Activated CD4-positive, alpha-beta T cell treated with anti-CD3 and anti-CD28 coated beads for 48 hours (primary cell): ENCODE data around the gene LRG1.
A peak's percentile ranks its signal among the peaks of the same experiment; 100 is the strongest.

Source experiments
- DNase-seq: peaks from one replicate; pipeline ENCODE4 v3.0.0-alpha.2; 2020

LRG1 gene, protein sequence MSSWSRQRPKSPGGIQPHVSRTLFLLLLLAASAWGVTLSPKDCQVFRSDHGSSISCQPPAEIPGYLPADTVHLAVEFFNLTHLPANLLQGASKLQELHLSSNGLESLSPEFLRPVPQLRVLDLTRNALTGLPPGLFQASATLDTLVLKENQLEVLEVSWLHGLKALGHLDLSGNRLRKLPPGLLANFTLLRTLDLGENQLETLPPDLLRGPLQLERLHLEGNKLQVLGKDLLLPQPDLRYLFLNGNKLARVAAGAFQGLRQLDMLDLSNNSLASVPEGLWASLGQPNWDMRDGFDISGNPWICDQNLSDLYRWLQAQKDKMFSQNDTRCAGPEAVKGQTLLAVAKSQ

DNA sequence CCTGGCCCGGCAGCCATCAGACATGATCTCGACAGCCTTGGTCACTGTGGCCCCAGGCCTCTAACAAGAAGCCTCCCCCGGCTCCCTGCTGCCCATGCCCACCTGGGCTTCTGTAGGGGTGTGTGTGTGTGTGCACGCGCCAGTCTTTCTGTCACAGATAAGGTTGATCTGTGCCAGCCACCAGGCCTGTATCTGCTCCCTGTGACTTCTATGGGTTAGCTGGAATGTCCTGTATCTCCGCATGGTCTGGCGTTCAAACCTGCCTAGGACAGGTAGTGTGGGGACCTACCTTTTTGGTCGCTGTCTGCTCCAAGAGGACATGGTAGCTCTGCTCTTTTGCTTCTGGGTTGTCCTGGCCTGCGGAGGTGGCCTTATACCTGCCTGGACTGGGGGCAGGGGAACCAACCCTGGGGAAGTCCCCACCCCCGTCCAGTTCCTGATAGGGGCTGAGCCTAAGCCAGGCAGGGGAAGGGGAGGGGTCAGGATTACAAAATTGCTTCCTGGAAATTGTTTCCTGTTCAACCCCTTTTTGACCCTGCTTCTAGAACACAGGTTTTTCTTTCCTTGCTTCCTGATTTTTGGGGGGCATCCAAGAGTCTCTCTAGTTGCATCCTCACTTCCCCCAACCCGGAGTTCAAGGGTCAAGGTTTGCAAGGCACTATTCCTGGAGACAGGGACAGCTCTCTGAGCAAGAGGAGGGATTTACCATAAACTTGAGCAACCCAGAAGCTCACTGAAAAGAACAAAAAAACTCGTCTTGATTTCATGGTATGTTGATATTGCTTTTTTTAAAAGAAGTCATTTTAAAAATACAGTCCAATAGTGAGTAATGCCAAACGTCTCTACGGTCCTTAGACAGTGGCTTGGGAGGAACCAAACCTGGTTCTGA, at the start of gene LRG1:
LRG1 (minus strand) TSS at position 344 of the 889 bp plus-strand sequence; CDS start at position 321, 23 bp downstream.
- DNase-seq: peak; percentile 27

DNA sequence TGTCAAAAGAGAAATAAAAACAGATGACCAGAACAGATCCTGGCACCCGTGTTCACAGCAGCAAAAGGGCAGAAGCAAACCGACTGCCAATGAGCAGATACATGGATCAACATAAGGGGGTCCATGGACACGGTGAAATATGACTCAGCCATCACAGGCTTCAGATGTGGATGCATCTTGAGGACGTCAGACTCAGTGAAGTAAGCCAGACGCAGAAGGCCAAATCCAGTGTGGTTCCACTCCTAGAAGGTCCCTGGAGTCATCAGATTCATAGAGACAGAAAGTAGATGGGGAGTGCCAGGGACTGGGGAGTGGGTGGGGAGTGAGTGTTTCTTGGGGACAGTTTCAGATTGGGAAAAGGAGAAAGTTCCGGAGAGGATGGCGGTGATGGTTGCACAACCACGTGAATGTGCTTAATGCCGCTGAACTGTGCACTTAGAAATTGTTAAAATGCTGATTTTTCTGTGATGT, 48.5 kb upstream of the LRG1 start:
- no peak for DNase-seq

DNA sequence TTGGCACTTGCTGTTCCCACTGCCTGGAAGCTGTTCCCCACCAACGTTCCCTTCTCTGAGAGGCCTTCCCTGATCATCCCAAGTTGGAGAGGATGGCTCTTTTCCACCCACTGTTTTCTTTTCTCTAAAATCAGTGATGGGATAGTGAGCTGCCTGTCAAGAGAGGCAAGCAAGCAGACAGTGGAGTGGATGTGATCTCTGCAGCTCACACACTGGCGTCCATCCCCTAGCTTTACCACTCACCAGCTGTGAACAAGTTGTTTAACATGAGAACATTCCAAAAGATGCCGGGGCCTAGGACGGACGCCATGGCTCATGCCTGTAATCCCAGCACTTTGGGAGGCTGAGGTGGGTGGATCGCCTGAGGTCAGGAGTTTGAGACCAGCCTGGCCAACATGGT, 47.7 kb upstream of the LRG1 start:
- DNase-seq: no peak

DNA sequence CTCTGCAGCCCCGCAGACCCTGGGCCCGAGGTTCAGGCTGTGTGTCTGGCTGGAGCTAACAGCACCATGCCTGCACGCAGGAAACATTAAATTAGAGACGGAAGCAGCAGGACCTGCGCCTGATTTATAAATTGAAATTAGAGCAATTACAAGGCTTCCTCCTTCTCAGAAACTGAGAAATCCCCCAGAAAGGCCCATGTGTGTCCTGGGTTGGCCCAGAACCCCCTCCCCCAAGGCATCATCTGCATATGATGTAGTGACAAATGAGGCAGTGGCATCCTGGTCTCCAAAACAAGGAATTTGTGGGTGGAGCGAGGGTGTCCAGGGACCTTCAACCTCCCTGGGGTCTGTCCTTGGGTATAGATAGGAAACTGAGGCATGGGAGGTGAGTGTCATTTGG, 46.9 kb upstream of the LRG1 start:
- DNase-seq: no peak

DNA sequence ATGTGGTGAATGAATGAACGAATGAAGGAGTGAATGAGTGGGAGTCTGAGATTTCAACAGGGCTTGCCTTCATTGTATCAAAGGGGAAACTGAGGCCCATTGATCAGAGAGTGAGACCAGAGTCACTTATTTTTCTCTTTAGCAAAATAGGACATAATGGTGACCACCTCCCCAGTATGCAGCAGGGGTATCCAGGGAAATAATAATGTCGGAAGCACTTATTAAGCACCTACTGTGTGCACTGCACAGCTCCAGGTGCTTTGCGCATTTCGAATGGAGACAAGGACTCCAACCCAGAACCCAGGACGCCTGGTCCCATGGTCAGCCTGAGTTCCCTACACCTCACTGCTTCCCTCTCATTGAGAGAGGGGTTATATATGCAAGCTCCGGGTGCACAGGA, 46.4 kb upstream of the LRG1 start:
- no peak for DNase-seq

DNA sequence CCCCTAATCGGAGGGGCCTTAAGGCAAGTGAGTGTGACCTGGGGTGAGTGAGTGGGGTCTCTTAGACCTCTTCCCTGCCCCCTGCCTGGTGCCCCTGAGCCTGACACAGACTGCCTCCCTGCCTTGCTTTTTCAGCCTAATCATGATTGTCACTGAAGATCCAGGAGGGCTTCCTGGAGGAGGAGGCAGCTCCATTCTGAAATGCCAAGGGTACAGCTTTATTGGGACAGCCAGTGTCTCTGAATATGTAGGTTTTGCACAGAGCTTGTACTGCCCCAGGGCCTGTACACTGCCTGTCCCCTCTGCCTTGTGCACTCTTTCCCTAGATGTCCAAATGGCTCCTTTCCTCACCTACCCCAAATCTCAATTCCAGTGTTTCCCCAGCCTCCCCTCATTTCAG, 45.7 kb upstream of the LRG1 start:
- DNase-seq: no peak

DNA sequence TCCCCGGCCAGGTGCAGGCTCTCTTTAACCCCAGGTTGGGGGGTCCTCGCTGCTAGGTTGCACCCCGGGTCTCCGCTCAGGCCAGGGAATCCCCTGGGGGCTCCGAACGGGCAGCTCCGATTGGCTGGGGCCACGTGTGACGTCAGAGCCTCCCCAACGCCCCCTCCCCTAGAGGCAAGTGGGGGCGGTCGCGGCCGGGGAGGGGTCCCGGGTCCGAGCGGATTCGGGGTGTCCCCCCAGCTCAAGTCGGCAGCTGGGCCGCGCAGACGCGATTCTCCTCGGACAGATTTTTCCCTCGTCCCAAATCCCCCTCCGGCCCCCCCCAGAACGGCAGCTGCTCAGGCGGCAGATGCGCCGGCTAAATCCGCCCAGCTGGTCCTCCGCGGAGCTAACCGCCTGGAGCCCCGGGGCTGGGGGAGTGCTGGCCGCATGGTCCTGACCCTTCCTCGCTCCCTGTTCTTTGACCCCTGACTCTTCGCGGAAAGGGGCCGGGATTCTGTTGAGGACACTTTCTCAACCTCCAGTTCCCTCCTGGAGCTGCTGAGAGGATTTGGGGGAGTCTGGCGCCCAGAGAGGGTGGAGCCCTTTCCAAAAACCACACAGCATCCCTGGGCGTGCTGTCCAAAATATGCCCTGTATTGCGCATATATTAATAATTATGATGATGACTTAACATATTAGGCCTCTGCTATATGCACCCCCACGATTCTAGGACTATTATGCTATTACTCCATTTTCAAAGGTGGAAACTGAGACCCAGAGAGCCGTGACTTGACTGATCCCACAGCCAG, 45.0 kb upstream of the LRG1 start:
- no peak for DNase-seq

DNA sequence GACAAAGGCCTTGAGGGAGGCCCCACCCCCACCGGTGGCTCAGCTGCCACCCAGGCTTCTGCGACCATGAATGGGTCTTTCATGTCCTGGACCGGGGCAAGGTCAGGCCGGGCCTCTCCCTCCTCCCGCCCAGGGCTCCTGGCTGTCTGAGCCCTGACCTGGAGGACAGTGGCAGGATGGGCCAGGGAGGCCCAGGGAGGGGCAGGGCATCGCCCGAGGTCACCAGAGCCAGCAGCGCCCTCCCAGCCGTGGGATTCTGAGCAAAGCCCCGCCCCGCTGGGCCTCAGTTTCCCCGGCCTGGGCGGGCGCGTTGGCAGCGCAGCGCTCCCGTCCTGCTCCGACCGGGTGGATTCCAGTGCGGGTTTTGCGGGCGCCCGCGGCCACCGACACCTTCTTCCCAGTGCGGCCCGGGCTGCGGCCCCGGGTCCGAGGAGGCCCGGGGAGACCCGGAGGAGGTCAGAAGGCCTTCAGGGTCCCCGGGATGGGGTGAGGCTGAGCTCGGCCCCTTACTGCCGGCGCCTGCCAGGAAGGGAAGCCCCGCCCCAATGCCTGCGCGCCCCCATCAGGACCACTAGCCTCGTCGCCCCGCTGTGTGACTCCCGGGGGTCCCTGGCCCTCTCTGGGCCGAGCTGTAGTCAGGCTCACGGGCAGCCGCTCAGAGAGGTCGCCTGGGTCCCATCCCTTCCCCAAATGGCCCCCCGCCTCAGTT, 44.3 kb upstream of the LRG1 start:
- DNase-seq: peak; percentile 53

DNA sequence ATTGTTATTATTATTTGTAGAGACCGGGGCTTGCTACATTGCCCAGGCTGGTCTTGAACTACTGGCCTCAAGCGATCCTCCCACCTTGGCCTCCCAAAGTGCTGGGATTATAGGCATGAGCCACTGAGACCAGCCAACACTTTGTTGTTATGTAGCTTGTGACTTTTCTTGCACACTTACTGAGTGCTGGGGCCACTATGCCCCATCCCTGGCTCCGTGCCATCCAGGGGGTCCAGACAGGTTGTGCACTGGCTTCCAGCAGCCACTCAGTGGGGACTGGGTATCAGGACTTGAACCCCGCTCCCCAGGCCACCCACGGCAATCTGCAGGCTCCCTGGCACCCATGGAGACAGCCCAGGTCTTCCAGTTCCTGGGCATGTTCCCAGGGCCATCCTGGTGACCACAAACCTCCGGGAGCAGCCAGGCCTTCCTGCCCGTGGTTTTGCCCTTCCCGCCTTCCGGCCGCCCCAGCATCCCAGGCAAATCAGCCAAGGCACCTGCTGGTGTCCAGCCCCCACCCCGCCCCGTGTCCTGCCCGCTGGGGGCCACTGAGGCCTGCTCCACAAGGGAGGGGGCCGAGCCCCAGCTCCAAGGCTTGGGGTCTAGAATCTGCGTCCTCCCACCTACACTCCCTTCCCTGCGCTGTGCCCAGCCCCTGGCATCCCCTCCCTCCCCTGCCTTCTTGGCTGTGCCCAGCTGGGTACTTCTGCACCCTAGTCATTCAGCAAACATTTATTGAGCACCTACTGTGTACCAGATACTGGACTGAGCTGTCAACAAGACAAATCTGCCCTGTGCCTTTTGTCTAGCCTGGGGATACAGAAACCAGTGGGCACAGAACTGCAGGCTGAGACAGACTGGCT, 43.4 kb upstream of the LRG1 start:
- DNase-seq: no peak

DNA sequence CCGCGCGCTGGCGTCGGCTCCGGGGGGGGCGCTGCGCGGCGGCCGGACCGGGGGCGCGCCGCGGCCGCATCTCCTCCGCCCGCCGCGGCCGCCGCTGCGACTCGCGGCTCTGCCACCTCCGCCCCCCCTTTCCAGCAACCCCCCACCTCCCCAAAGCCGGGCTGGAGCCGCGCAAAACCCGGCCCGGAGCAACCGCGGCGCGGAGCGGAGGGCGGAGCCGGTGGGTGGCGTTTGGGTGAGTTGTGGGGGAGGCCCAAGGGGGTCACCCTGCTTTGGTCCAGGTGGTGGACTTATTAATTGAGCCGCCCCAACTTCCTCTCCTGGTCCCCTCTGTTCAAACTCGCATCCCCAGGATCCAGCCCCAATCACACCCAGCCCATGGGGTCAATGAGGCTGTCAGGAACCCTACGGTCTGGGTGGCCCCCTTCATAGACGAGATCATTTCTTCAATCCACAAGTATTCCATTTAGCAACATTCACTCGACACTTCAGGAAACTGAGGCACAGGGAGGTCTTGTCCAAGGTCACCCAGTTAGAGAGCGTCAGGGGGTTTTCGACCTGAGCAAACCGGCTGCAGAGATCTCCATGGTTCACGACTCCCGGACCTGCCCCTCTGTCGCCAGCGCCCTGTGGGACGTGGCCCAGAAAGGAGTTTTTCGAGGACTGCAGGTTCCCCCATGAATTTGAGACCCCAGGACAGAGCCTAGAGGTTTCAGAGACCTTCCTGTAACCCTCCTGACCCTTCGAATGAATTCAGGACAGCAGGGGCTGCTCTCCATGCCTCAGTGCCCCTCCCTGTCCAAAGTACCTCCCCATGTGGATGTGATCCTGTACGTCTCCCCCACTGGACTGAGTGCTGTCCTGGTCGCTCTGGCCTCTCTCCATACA, 42.1 kb upstream of the LRG1 start:
- peak; percentile 37 for DNase-seq

DNA sequence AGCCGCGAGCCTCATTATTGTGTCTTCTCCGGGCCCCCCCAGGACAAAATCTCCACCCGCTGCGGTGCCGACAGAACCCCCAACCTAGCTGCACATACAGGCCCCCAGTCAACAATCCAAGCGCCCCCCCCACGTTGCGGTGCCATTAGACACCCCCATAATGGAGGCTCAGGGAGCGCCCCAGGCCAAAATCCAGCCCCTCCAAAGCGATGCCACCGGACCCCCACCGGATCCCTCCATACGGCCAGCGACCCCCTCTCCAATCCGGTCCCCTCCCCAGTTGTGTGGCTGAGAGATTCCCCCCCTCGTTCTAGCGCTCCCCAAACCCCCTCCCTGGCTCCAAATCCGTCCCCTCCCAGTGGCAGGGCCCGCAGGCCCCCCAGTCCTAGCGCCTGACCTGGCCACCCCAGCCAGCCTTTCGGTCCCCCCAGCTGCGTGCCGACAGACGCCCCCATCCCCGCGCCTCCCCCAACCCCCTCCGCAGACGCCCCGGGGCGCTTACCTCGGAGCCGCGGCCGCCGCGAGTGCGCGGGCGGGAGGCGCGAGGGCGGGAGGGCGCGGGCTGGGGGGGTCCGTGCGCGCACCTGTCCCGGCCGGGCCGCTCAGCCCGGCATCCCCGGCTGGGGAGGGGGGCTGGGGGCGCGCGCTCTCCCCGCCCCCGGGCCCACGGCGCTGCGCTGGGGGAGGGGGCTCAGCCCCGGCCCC, 41.3 kb upstream of the LRG1 start:
- DNase-seq: no peak

DNA sequence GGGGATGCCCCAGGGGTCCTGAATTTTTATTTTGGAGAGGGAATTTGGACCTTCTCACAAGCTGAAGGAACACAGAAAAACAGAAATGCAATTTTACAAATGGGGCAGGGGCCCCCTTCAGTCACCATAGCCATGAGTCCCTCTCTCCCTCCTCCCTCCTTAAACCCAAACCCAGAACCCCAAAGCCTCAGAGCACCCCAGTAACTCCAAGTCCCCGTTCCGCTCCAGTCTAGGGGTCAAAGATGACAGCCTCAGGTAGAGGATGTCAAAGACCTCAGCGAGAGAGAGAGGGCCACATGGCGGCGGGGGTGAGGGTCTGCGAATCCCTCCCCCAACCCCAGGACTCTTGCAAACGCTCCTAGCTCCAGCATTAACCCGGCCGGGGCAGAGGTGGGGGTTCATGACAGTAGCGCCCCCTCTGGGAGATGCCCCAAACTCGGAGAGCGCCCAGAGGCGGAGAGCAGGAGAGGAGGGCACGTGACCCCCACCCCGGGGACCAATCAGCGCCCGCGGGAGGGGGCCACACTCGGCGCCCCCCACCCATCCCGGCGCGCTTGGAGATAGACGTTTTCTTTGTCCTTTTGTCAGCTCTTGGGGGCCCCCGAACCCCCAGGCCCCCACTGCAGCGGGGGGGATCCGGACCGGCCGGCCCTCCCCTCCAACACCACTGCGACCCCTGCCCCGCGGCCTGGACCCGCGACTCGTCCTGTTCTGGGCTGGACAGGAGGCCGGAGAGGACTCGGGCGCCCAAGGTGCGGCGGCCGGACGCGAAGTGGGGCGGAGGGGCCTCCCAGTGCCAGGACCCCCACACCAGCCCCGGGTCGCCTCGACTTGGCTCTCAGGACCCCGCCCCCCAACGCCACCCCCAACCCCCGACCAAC, 40.4 kb upstream of the LRG1 start:
- peak; percentile 14 for DNase-seq

DNA sequence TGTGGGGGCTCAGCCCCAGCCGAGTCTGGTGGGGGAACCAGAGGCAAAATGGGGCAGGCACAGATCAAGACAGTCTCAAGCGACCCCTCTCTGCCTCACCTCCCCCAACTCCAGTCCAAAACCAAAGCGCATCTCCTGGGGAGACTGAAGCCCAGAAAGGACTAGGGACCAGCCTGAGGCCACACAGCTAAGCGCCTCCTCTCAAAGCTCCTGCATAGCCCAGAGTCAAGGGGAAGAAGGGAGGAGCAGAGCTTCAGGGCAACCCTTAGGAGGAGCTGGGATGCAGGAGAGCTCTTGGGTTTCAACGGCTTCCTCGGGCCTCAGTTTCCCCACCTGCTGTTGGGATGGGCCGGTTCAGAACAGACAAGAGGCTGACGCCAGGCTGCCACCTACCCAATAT, 39.6 kb upstream of the LRG1 start:
- DNase-seq: no peak

DNA sequence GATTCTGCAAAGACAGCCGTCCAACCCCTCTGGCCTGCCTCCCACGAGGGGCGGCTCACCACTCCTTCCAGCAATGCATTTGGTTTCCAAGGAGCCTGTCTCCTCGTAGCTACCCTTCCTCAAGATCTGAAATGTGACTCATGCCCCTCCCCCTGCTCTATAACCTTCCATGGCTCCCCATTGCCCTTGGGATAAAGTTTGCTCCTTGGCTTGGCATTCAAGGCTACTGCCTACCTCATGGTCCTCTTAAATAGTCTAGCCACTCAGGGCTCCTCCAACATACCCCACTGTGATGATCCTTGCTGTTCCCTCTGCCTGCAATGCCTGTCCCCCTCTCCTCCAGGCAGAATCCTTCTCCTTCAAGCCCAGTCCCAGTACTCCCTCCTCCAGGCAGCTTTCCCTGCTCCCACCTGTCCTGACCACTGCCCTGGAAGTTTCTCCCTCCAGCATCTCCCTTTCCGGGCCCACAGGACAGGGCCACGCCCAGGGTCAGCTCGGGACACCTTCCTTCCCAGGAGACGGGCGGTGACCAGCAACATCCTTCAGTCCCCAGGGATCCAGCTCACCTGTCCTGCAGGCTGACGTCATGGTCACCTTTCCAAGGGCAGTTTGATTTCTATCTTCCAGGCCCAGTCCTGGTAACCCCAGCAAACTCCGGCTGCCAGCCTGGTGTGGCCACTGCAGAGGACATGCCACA, 38.9 kb upstream of the LRG1 start:
- DNase-seq: no peak

DNA sequence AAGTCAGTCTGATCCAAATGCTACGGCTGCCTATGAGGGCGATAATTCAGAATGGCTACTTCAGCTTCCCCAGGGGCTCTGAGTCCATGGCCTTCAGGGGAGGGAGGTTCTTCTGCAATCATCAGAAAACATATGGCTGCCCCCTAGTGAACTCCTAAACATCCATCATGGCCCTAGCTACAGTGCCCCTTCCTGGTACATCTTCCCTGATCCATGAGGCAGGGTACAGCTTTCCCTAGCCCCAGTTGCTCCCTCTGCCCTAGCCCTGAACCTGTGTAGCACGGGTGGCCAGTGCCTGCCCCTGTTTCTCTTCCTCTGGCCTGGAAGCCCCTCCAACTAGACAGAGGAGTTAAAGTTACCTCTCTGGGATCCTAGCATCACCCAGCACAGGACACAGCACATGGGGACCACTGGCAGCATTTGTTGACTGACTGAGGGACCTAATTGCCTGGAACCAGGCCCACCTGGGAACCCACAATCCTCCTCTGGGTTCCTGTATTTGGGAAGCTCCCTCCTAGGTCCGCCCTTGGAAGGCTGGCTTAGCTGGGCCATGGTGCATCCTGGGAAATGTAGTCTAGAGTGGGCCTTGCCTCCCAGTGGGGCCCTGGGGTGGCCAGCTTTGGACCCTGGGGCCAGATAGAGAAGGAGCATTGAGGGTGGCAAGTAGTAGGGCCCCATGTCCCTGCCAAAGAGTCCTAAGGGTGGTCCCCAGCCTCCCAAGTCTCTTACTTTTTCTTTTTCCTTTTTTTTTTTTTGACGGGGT, 37.4 kb upstream of the LRG1 start:
- DNase-seq: no peak

DNA sequence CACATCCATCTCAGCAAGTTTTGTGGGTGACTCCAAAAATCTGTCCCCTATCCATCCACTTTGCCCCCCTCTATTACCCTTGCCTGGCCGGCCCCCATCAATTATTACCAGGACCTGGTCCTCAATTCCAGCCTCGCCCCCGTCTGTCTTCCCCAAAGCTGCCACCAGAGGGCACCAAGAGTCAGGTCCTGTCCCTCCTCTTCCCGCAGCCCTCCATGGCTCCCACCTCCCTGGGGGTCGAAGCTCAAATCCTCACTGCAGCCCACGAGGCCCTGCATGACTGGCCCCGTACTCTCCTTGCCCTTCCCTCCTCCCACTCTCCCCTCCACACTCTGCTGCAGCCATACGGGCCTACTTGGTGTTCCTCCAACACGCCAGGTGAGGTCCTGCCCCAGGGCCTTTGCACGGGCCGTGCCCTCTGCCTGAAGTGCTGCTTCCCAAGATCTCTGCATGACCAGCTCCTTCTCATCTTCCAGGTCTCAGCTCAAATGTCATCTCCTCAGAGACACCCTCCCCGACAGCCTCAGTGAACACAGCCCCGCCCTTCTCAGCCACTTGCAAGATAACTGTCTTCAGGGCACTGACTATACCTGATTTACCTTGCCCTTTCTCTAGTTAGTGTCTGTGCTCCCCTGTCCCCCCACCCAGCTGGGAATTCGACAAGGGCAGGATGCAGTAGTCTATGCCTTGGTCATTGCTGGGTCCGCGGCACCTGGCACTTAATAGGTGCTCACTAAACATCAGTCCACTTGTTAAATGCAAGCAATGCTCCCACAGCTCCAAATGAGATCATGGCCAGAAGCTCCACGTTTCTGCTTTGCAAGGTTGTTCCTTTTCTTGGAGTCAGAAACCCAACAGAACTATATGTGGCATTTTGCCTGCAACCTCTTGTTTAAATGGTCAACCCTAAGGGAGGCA, 36.4 kb upstream of the LRG1 start:
- DNase-seq: peak; percentile 83
